Right lung (tissue), 5 donors: Measurements from ENCODE around the gene MAPK8. TPM values are rescaled to one million over a fixed set of nuclear protein-coding genes. Genes with fewer than 3 reads are reported as not detected.

ENCODE experiments used
- DNase-seq, 2 donors: peaks; one replicate each; pipeline ENCODE4 v3.0.0-alpha.2; 2013
- polyA plus RNA-seq, 5 donors: library from polyadenylated mRNA; unstranded; fragments of 120-200 nt; gene quantifications; one replicate each; pipeline versions ENCODE4 v1.2.1 to v1.2.3, GENCODE V29; 2013; ENCODE audit warnings: inconsistent platforms in 1 of 5, low replicate concordance in 1 of 5; ENCODE audit not compliant: insufficient read length in 5 of 5, insufficient read depth in 1 of 5

MAPK8 gene
- polyA plus RNA-seq, 5 donors: 55.0 to 93.1 (median 73.7) TPM

- no peak for DNase-seq
Measured at GRCh38 chr10:48475943-48476278, 169.4 kb downstream of the MAPK8 start.

- no peak for DNase-seq
Measured at GRCh38 chr10:48476279-48476982, 170.0 kb downstream of the MAPK8 start.

- no peak for DNase-seq
Measured at GRCh38 chr10:48477141-48477540, 170.7 kb downstream of the MAPK8 start.

GRCh38 chr10:48477616-48478015 lies 171.1 kb downstream of the MAPK8 start:
- DNase-seq: no peak

GRCh38 chr10:48478469-48478868 lies 172.0 kb downstream of the MAPK8 start:
- DNase-seq: no peak

GRCh38 chr10:48478980-48479811 lies 172.7 kb downstream of the MAPK8 start:
- DNase-seq: no peak

GRCh38 chr10:48480397-48481374 lies 174.2 kb downstream of the MAPK8 start:
- no peak for DNase-seq

- no peak for DNase-seq
Measured at GRCh38 chr10:48481385-48481784, 174.9 kb downstream of the MAPK8 start.

- no peak for DNase-seq
Measured at GRCh38 chr10:48482207-48482606, 175.7 kb downstream of the MAPK8 start.

- DNase-seq: no peak
Measured at GRCh38 chr10:48484911-48485310, 178.4 kb downstream of the MAPK8 start.

- DNase-seq: no peak
Measured at GRCh38 chr10:48485711-48486110, 179.2 kb downstream of the MAPK8 start.

- DNase-seq: no peak
Measured at GRCh38 chr10:48487244-48487643, 180.8 kb downstream of the MAPK8 start.

Other genes starting within 250 kb of the MAPK8 start
- 1 to 10 TPM in 4 of 5 donors, under 1 TPM in 1; 0.38 to 2.6 (median 1.6) TPM for gene FRMPD2, start 32.0 kb upstream of the MAPK8 start, polyA plus RNA-seq